ENCODE measurements around the gene KCNJ10.
A peak's percentile ranks its signal among the peaks of the same experiment; 100 is the strongest.

KCNJ10 gene

GRCh38 chr1:160007577-160008200 lies 62.3 kb downstream of the KCNJ10 start:
- no peak overlapping the region for H3K4me3 ChIP-seq (ENCODE audit: low read length in 2 of 2)
- H3K27me3 ChIP-seq (ENCODE audit: control insufficient read depth in 3 of 3, insufficient read depth in 3 of 3, low read depth in 1 of 3, low read length in 3 of 3): peaks cover 0 to 52% (median 0%) of the 10 kb centered on the region in 3 experiments
- H3K4me2 ChIP-seq (ENCODE audit: insufficient read depth, low read length, poor library complexity, severe bottlenecking): no peak overlapping the region
- no peak overlapping the region for H4K8ac ChIP-seq (ENCODE audit: low read depth, low read length)
- H3K18ac ChIP-seq (ENCODE audit: low read length): no peak overlapping the region
- no peaks in the 10 kb centered on the region for H3K79me1 ChIP-seq (ENCODE audit: low read depth, low read length)
- H3K23ac ChIP-seq (ENCODE audit: low read depth, low read length, poor library complexity): no peak overlapping the region
- no peak overlapping the region for H2BK15ac ChIP-seq (ENCODE audit: low read length)
- H2BK120ac ChIP-seq (ENCODE audit: low read depth, low read length): no peak overlapping the region
- DNase-seq (ENCODE audit: low spot score): peak; percentile 66
- H4K91ac ChIP-seq (ENCODE audit: low read depth, low read length, poor library complexity): no peak overlapping the region
- no peak overlapping the region for H3K9ac ChIP-seq (ENCODE audit: low read depth, low read length, poor library complexity)
- H2BK12ac ChIP-seq (ENCODE audit: low read length): no peak overlapping the region
- no peak overlapping the region for H3K27ac ChIP-seq (replicated peaks; ENCODE audit: low read length)
- no peak overlapping the region for H2AK5ac ChIP-seq (ENCODE audit: low read depth, low read length)
- H3K14ac ChIP-seq (ENCODE audit: low read length): no peak overlapping the region
- H3K4ac ChIP-seq (ENCODE audit: low read length): no peak overlapping the region
- H3K4me1 ChIP-seq (ENCODE audit: control insufficient read depth in 2 of 2, insufficient read depth in 1 of 2, low read depth in 1 of 2, low read length in 2 of 2): no peaks in the 10 kb centered on the region
- H2AFZ ChIP-seq (ENCODE audit: low read length): no peak overlapping the region
- no peaks in the 10 kb centered on the region for H3K36me3 ChIP-seq (replicated peaks in 1 of 2; ENCODE audit: control insufficient read depth in 2 of 2, insufficient read depth in 2 of 2, low read length in 2 of 2)
- no CpG with 5 or more reads among the region's 3 CpGs for WGBS, 2 donors (ENCODE audit: extremely low coverage in 2 of 2, insufficient read length in 2 of 2, insufficient replicate concordance in 1 of 2)
- no peaks in the 10 kb centered on the region for H3K9me3 ChIP-seq (replicated peaks in 1 of 2; ENCODE audit: control insufficient read depth in 2 of 2, insufficient read depth in 1 of 2, low read depth in 1 of 2, low read length in 2 of 2)
- no peak overlapping the region for H2BK5ac ChIP-seq (ENCODE audit: low read length)

- Histone ChIP-seq H2BK120ac (ENCODE audit: low read depth, low read length) (no peak overlapping the region), H3K79me1 (ENCODE audit: low read depth, low read length) (no peaks in the 10 kb centered on the region), H2AFZ (ENCODE audit: low read length) (no peak overlapping the region), H3K23ac (ENCODE audit: low read depth, low read length, poor library complexity) (no peak overlapping the region), H3K27ac (replicated peaks; ENCODE audit: low read length) (no peak overlapping the region), H4K8ac (ENCODE audit: low read depth, low read length) (no peak overlapping the region), H4K91ac (ENCODE audit: low read depth, low read length, poor library complexity) (no peak overlapping the region), H3K18ac (ENCODE audit: low read length) (no peak overlapping the region), H3K36me3 (replicated peaks in 1 of 2; ENCODE audit: control insufficient read depth in 2 of 2, insufficient read depth in 2 of 2, low read length in 2 of 2) (no peaks in the 10 kb centered on the region), H3K4ac (ENCODE audit: low read length) (no peak overlapping the region), H3K4me3 (ENCODE audit: low read length in 2 of 2) (no peak overlapping the region), H2BK15ac (ENCODE audit: low read length) (no peak overlapping the region), H3K4me2 (ENCODE audit: insufficient read depth, low read length, poor library complexity, severe bottlenecking) (no peak overlapping the region), H2AK5ac (ENCODE audit: low read depth, low read length) (no peak overlapping the region), H3K9me3 (replicated peaks in 1 of 2; ENCODE audit: control insufficient read depth in 2 of 2, insufficient read depth in 1 of 2, low read depth in 1 of 2, low read length in 2 of 2) (no peaks in the 10 kb centered on the region), H2BK12ac (ENCODE audit: low read length) (no peak overlapping the region), H3K4me1 (ENCODE audit: control insufficient read depth in 2 of 2, insufficient read depth in 1 of 2, low read depth in 1 of 2, low read length in 2 of 2) (no peaks in the 10 kb centered on the region), H3K9ac (ENCODE audit: low read depth, low read length, poor library complexity) (no peak overlapping the region), H3K14ac (ENCODE audit: low read length) (no peak overlapping the region), H2BK5ac (ENCODE audit: low read length) (no peak overlapping the region), H3K27me3 (ENCODE audit: control insufficient read depth in 3 of 3, insufficient read depth in 3 of 3, low read depth in 1 of 3, low read length in 3 of 3) (peaks cover 0 to 50% (median 0%) of the 10 kb centered on the region in 3 experiments)
- DNase-seq (ENCODE audit: low spot score): peak; percentile 62
- no CpG with 5 or more reads among the region's 5 CpGs for WGBS, 2 donors (ENCODE audit: extremely low coverage in 2 of 2, insufficient read length in 2 of 2, insufficient replicate concordance in 1 of 2)
Observed at GRCh38 chr1:160006312-160006940, 63.5 kb downstream of the KCNJ10 start.

GRCh38 chr1:160005070-160005469 lies 64.9 kb downstream of the KCNJ10 start:
- peak overlapping the region; percentile 1 for H3K23ac ChIP-seq (ENCODE audit: low read depth, low read length, poor library complexity)
- H3K9ac ChIP-seq (ENCODE audit: low read depth, low read length, poor library complexity): no peak overlapping the region
- no CpG with 5 or more reads among the region's 4 CpGs for WGBS, 2 donors (ENCODE audit: extremely low coverage in 2 of 2, insufficient read length in 2 of 2, insufficient replicate concordance in 1 of 2)
- H3K18ac ChIP-seq (ENCODE audit: low read length): no peak overlapping the region
- no peaks in the 10 kb centered on the region for H3K4me1 ChIP-seq (ENCODE audit: control insufficient read depth in 2 of 2, insufficient read depth in 1 of 2, low read depth in 1 of 2, low read length in 2 of 2)
- DNase-seq (ENCODE audit: low spot score): no peak
- H2BK12ac ChIP-seq (ENCODE audit: low read length): no peak overlapping the region
- H3K4ac ChIP-seq (ENCODE audit: low read length): no peak overlapping the region
- no peak overlapping the region for H3K4me2 ChIP-seq (ENCODE audit: insufficient read depth, low read length, poor library complexity, severe bottlenecking)
- no peak overlapping the region for H3K27ac ChIP-seq (replicated peaks; ENCODE audit: low read length)
- no peak overlapping the region for H2BK120ac ChIP-seq (ENCODE audit: low read depth, low read length)
- H3K36me3 ChIP-seq (replicated peaks in 1 of 2; ENCODE audit: control insufficient read depth in 2 of 2, insufficient read depth in 2 of 2, low read length in 2 of 2): no peaks in the 10 kb centered on the region
- no peak overlapping the region for H2BK5ac ChIP-seq (ENCODE audit: low read length)
- H2AK5ac ChIP-seq (ENCODE audit: low read depth, low read length): no peak overlapping the region
- no peak overlapping the region for H4K8ac ChIP-seq (ENCODE audit: low read depth, low read length)
- H3K27me3 ChIP-seq (ENCODE audit: control insufficient read depth in 3 of 3, insufficient read depth in 3 of 3, low read depth in 1 of 3, low read length in 3 of 3): peaks cover 0 to 46% (median 2%) of the 10 kb centered on the region in 3 experiments
- H4K91ac ChIP-seq (ENCODE audit: low read depth, low read length, poor library complexity): no peak overlapping the region
- H3K9me3 ChIP-seq (replicated peaks in 1 of 2; ENCODE audit: control insufficient read depth in 2 of 2, insufficient read depth in 1 of 2, low read depth in 1 of 2, low read length in 2 of 2): no peaks in the 10 kb centered on the region
- no peak overlapping the region for H2BK15ac ChIP-seq (ENCODE audit: low read length)
- no peak overlapping the region for H3K14ac ChIP-seq (ENCODE audit: low read length)
- no peak overlapping the region for H3K4me3 ChIP-seq (ENCODE audit: low read length in 2 of 2)
- no peak overlapping the region for H2AFZ ChIP-seq (ENCODE audit: low read length)
- H3K79me1 ChIP-seq (ENCODE audit: low read depth, low read length): no peaks in the 10 kb centered on the region

- Histone ChIP-seq H2BK15ac (ENCODE audit: low read length) (no peak overlapping the region), H4K91ac (ENCODE audit: low read depth, low read length, poor library complexity) (no peak overlapping the region), H2BK5ac (ENCODE audit: low read length) (no peak overlapping the region), H2BK120ac (ENCODE audit: low read depth, low read length) (no peak overlapping the region), H2BK12ac (ENCODE audit: low read length) (no peak overlapping the region), H3K9me3 (replicated peaks in 1 of 2; ENCODE audit: control insufficient read depth in 2 of 2, insufficient read depth in 1 of 2, low read depth in 1 of 2, low read length in 2 of 2) (no peaks in the 10 kb centered on the region), H3K4me3 (ENCODE audit: low read length in 2 of 2) (no peak overlapping the region), H3K18ac (ENCODE audit: low read length) (no peak overlapping the region), H3K23ac (ENCODE audit: low read depth, low read length, poor library complexity) (peak overlapping the region; percentile 1), H3K27me3 (ENCODE audit: control insufficient read depth in 3 of 3, insufficient read depth in 3 of 3, low read depth in 1 of 3, low read length in 3 of 3) (peaks cover 0 to 42% (median 2%) of the 10 kb centered on the region in 3 experiments), H3K79me1 (ENCODE audit: low read depth, low read length) (no peaks in the 10 kb centered on the region), H3K14ac (ENCODE audit: low read length) (no peak overlapping the region), H3K27ac (replicated peaks; ENCODE audit: low read length) (no peak overlapping the region), H3K4me2 (ENCODE audit: insufficient read depth, low read length, poor library complexity, severe bottlenecking) (no peak overlapping the region), H3K36me3 (replicated peaks in 1 of 2; ENCODE audit: control insufficient read depth in 2 of 2, insufficient read depth in 2 of 2, low read length in 2 of 2) (no peaks in the 10 kb centered on the region), H3K4me1 (ENCODE audit: control insufficient read depth in 2 of 2, insufficient read depth in 1 of 2, low read depth in 1 of 2, low read length in 2 of 2) (no peaks in the 10 kb centered on the region), H3K4ac (ENCODE audit: low read length) (no peak overlapping the region), H3K9ac (ENCODE audit: low read depth, low read length, poor library complexity) (no peak overlapping the region), H4K8ac (ENCODE audit: low read depth, low read length) (no peak overlapping the region), H2AFZ (ENCODE audit: low read length) (no peak overlapping the region), H2AK5ac (ENCODE audit: low read depth, low read length) (no peak overlapping the region)
- WGBS, 2 donors (ENCODE audit: extremely low coverage in 2 of 2, insufficient read length in 2 of 2, insufficient replicate concordance in 1 of 2): no CpG with 5 or more reads among the region's 2 CpGs
- no peak for DNase-seq (ENCODE audit: low spot score)
Observed at GRCh38 chr1:160004425-160004824, 65.5 kb downstream of the KCNJ10 start.

All from neuronal stem cell (in vitro differentiated cells).